HUES6 (cell line): Measurements from ENCODE around the gene ALG14.
A peak's percentile ranks its signal among the peaks of the same experiment; 100 is the strongest.

Source experiments
- H3K27ac ChIP-seq: 2 replicates; pipeline ENCODE4 v1.7.0; 2013; ENCODE audit warnings: low read depth, mild to moderate bottlenecking, low read length, inconsistent platforms
- H3K27me3 ChIP-seq: 2 replicates; pipeline ENCODE4 v1.6.1; 2013; ENCODE audit warnings: low read length; ENCODE audit not compliant: control insufficient read depth, insufficient read depth
- H3K36me3 ChIP-seq: 2 replicates; pipeline ENCODE4 v1.6.1; 2013; ENCODE audit warnings: low read length; ENCODE audit not compliant: control insufficient read depth, insufficient read depth
- H3K4me1 ChIP-seq: 2 replicates; pipeline ENCODE4 v1.6.1; 2013; ENCODE audit warnings: low read length; ENCODE audit not compliant: control insufficient read depth, insufficient read depth
- H3K4me3 ChIP-seq: 2 replicates; pipeline ENCODE4 v1.5.1; 2013; ENCODE audit warnings: low read depth, low read length
- H3K9ac ChIP-seq: one replicate; pipeline ENCODE4 v1.6.1; 2013; ENCODE audit warnings: mild to moderate bottlenecking, low read length
- H3K9me3 ChIP-seq: 2 replicates; pipeline ENCODE4 v1.6.1; 2013; ENCODE audit warnings: low read depth, low read length; ENCODE audit not compliant: control insufficient read depth, insufficient read depth

ALG14 gene, protein sequence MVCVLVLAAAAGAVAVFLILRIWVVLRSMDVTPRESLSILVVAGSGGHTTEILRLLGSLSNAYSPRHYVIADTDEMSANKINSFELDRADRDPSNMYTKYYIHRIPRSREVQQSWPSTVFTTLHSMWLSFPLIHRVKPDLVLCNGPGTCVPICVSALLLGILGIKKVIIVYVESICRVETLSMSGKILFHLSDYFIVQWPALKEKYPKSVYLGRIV

GRCh38 chr1:95072532-95073419, at the start of gene ALG14:
TSS of gene ALG14 (minus strand) at chr1:95072951. CDS start at chr1:95072898, 53 bp downstream.
- Histone ChIP-seq H3K4me1 (0 out of 2 replicates have a peak, but pooled peaks cover 6% of the 10 kb centered on the region), H3K27me3 (0 out of 2 replicates have a peak, but pooled peaks cover 2% of the 10 kb centered on the region), H3K36me3 (no peaks in the 10 kb centered on the region), H3K27ac (no peak within 1 kb of the TSS), H3K9ac (peak within 1 kb of the TSS; percentile 65), H3K4me3 (peak within 1 kb of the TSS; percentile 73), H3K9me3 (no peaks in the 10 kb centered on the region)

GRCh38 chr1:95122151-95122697, 49.5 kb upstream of the ALG14 start:
- no peaks in the 10 kb centered on the region for H3K9me3 ChIP-seq
- no peaks in the 10 kb centered on the region; the same call in 1 of the 2 replicates for H3K4me1 ChIP-seq
- no peak overlapping the region for H3K27ac ChIP-seq
- no peak overlapping the region for H3K9ac ChIP-seq
- H3K36me3 ChIP-seq, result no peaks in the 10 kb centered on the region
- no peak overlapping the region for H3K4me3 ChIP-seq
- H3K27me3 ChIP-seq, result peaks cover 28% of the 10 kb centered on the region

DNA sequence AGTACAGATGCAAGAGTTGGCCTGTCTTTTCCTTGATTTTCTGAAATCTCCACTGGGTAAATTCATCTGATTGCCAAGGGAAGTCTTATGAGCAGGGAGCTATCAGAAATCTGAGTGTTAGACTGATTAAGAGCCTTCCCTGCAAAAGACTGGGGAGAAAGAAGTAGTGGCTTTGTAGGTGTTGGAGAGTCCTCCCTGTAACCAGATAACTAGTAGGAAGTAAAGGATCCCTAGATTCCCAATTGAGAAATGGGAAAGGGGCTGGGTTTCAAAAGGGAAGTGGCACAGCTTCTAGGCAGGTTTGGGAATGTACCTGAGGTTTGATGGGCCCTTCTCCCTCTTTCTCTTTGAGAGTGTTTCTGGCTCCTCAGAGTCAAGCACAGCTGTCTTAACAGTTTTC, 46.5 kb upstream of the ALG14 start:
- Histone ChIP-seq H3K27me3 (peaks cover 28% of the 10 kb centered on the region), H3K4me3 (no peak overlapping the region), H3K4me1 (no peaks in the 10 kb centered on the region; the same call in 1 of the 2 replicates), H3K36me3 (no peaks in the 10 kb centered on the region), H3K9me3 (no peaks in the 10 kb centered on the region), H3K9ac (no peak overlapping the region), H3K27ac (no peak overlapping the region)

- H3K9me3 ChIP-seq, result no peaks in the 10 kb centered on the region
- no peak overlapping the region for H3K27ac ChIP-seq
- no peaks in the 10 kb centered on the region for H3K36me3 ChIP-seq
- no peak overlapping the region for H3K4me3 ChIP-seq
- no peak overlapping the region for H3K9ac ChIP-seq
- no peaks in the 10 kb centered on the region; the same call in 1 of the 2 replicates for H3K4me1 ChIP-seq
- H3K27me3 ChIP-seq, result peaks cover 28% of the 10 kb centered on the region
Observed at GRCh38 chr1:95118710-95119109, 46.0 kb upstream of the ALG14 start.

DNA sequence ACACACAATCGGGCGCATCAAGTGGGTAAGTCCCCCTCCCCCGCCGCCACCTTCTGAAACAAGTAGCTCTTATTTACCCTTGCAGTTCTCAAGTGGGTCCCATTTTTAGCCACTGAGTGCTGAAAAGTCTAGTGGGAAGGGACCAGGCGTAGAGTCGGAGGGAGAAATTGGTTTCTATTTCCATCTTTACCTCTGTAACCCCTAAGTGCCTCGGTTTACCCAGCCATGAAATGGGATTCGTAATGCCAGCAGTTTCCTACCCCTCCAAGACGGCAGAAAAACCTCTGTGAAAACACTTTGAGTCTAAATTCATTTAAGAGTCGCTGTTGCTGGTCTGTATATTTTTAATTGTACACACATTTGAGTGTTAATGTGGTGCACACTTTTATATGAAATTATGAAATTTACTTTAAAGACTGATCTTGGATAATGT, 45.3 kb upstream of the ALG14 start:
- Histone ChIP-seq H3K4me3 (peak overlapping the region; percentile 82), H3K9me3 (no peaks in the 10 kb centered on the region), H3K4me1 (no peaks in the 10 kb centered on the region; the same call in 1 of the 2 replicates), H3K27ac (no peak overlapping the region), H3K36me3 (no peaks in the 10 kb centered on the region), H3K9ac (peak overlapping the region; percentile 57), H3K27me3 (peaks cover 28% of the 10 kb centered on the region)

- no peaks in the 10 kb centered on the region for H3K36me3 ChIP-seq
- H3K9ac ChIP-seq, result peak within 1 kb of the TSS; percentile 57
- no peaks in the 10 kb centered on the region; the same call in 1 of the 2 replicates for H3K4me1 ChIP-seq
- no peaks in the 10 kb centered on the region for H3K9me3 ChIP-seq
- H3K4me3 ChIP-seq, result peak within 1 kb of the TSS; percentile 82
- H3K27ac ChIP-seq, result no peak within 1 kb of the TSS
- peaks cover 28% of the 10 kb centered on the region for H3K27me3 ChIP-seq
Observed at GRCh38 chr1:95117207-95118066, 44.7 kb upstream of the ALG14 start, which contains the start of gene TLCD4. TSS of gene TLCD4 (plus strand) at chr1:95117355. CDS start at chr1:95143902, 26,547 bp downstream.

GRCh38 chr1:95116580-95117206, 43.9 kb upstream of the ALG14 start:
- H3K27ac ChIP-seq, result no peak overlapping the region
- no peaks in the 10 kb centered on the region for H3K9me3 ChIP-seq
- peak overlapping the region; percentile 57 for H3K9ac ChIP-seq

GRCh38 chr1:95115708-95116137, 43.0 kb upstream of the ALG14 start:
- H3K9me3 ChIP-seq, result no peaks in the 10 kb centered on the region
- H3K4me1 ChIP-seq, result no peaks in the 10 kb centered on the region; the same call in 1 of the 2 replicates
- H3K27ac ChIP-seq, result no peak overlapping the region
- peaks cover 28% of the 10 kb centered on the region for H3K27me3 ChIP-seq
- no peak overlapping the region for H3K4me3 ChIP-seq
- no peak overlapping the region for H3K9ac ChIP-seq
- no peaks in the 10 kb centered on the region for H3K36me3 ChIP-seq

More at GRCh38 chr1:95116580-95117206, 43.9 kb upstream of the ALG14 start:
- Histone ChIP-seq H3K4me1 (no peaks in the 10 kb centered on the region; the same call in 1 of the 2 replicates), H3K27me3 (peaks cover 28% of the 10 kb centered on the region), H3K4me3 (peak overlapping the region; percentile 82), H3K36me3 (no peaks in the 10 kb centered on the region)

DNA sequence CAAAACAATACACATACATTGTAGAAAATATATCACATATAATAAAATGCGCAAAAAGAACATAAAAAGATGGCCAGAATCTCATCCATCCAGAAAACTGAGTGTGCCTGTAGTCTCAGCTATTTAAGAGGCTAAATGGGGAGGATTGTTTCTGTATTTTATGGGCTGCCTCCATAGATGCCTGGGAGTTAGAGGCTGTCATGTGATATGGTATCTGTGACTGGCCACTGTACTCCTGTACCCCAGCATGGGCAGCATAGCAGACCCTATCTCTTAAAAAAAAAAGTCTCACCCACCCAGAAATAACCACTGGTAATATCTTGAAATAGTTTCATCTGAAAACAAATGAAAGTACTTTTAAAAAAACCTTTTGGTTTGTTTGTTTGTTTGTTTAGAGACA, 40.9 kb upstream of the ALG14 start:
- H3K4me1 ChIP-seq, result no peaks in the 10 kb centered on the region
- no peak overlapping the region for H3K9ac ChIP-seq
- peaks cover 10% of the 10 kb centered on the region for H3K27me3 ChIP-seq
- no peak overlapping the region for H3K4me3 ChIP-seq
- H3K27ac ChIP-seq, result no peak overlapping the region
- H3K36me3 ChIP-seq, result no peaks in the 10 kb centered on the region
- no peaks in the 10 kb centered on the region for H3K9me3 ChIP-seq

GRCh38 chr1:95111014-95111413, 38.3 kb upstream of the ALG14 start:
- Histone ChIP-seq H3K4me3 (no peak overlapping the region), H3K9ac (no peak overlapping the region), H3K9me3 (no peaks in the 10 kb centered on the region), H3K4me1 (no peaks in the 10 kb centered on the region), H3K27me3 (no peaks in the 10 kb centered on the region), H3K36me3 (no peaks in the 10 kb centered on the region), H3K27ac (no peak overlapping the region)
